IPS-20b (cell line): ENCODE data around the gene ST3GAL5.

Experiments used
- H3K27ac ChIP-seq: one replicate; pipeline ENCODE4 v1.5.1; 2013; ENCODE audit warnings: low read length
- H3K27me3 ChIP-seq: 2 replicates; pipeline ENCODE4 v1.6.1; 2013; ENCODE audit warnings: mild to moderate bottlenecking, low read length, inconsistent platforms; ENCODE audit not compliant: insufficient read depth
- H3K36me3 ChIP-seq: 2 replicates; pipeline ENCODE4 v1.6.1; 2013; ENCODE audit warnings: low read depth, mild to moderate bottlenecking, inconsistent platforms, low read length, moderate library complexity; ENCODE audit not compliant: insufficient read depth
- H3K4me1 ChIP-seq: 2 replicates; pipeline ENCODE4 v1.6.1; 2013; ENCODE audit warnings: mild to moderate bottlenecking, control low read depth, inconsistent platforms, low read length, moderate library complexity; ENCODE audit not compliant: insufficient read depth
- H3K4me3 ChIP-seq: 2 replicates; pipeline ENCODE4 v1.5.1; 2013; ENCODE audit warnings: mild to moderate bottlenecking, low read length, inconsistent platforms
- H3K9ac ChIP-seq: 2 replicates; pipeline ENCODE4 v1.6.1; 2013; ENCODE audit warnings: low read depth, mild to moderate bottlenecking, inconsistent platforms, low read length, moderate library complexity
- H3K9me3 ChIP-seq: 2 replicates; pipeline ENCODE4 v1.6.1; 2013; ENCODE audit warnings: mild to moderate bottlenecking, low read depth, low read length, inconsistent platforms; ENCODE audit not compliant: insufficient read depth

The ST3GAL5 gene

GRCh38 chr2:85822766-85823165 lies 66.0 kb downstream of the ST3GAL5 start:
- no peak overlapping the region for H3K4me3 ChIP-seq
- no peaks in the 10 kb centered on the region for H3K27me3 ChIP-seq

GRCh38 chr2:85819811-85820510 lies 68.8 kb downstream of the ST3GAL5 start:
- no peak overlapping the region for H3K9ac ChIP-seq
- no peaks in the 10 kb centered on the region for H3K36me3 ChIP-seq
- H3K4me3 ChIP-seq = no peak overlapping the region
- H3K4me1 ChIP-seq = 0 out of 2 replicates have a peak, but pooled peaks cover 2% of the 10 kb centered on the region
- H3K9me3 ChIP-seq = no peaks in the 10 kb centered on the region
- no peak overlapping the region for H3K27ac ChIP-seq
- H3K27me3 ChIP-seq = no peaks in the 10 kb centered on the region

More at GRCh38 chr2:85822766-85823165, 66.0 kb downstream of the ST3GAL5 start:
- Histone ChIP-seq H3K36me3 (no peaks in the 10 kb centered on the region), H3K9me3 (no peaks in the 10 kb centered on the region), H3K4me1 (0 out of 2 replicates have a peak, but pooled peaks cover 2% of the 10 kb centered on the region), H3K9ac (no peak overlapping the region), H3K27ac (no peak overlapping the region)

GRCh38 chr2:85814802-85815550 lies 73.8 kb downstream of the ST3GAL5 start:
- Histone ChIP-seq H3K9me3 (no peaks in the 10 kb centered on the region), H3K4me3 (no peak overlapping the region), H3K27ac (no peak overlapping the region), H3K9ac (no peak overlapping the region), H3K4me1 (0 out of 2 replicates have a peak, but pooled peaks cover 2% of the 10 kb centered on the region), H3K27me3 (no peaks in the 10 kb centered on the region), H3K36me3 (no peaks in the 10 kb centered on the region)

- Histone ChIP-seq H3K4me1 (0 out of 2 replicates have a peak, but pooled peaks cover 2% of the 10 kb centered on the region), H3K9ac (no peak overlapping the region), H3K4me3 (no peak overlapping the region), H3K36me3 (no peaks in the 10 kb centered on the region), H3K9me3 (no peaks in the 10 kb centered on the region), H3K27ac (no peak overlapping the region), H3K27me3 (no peaks in the 10 kb centered on the region)
Observed at GRCh38 chr2:85813982-85814801, 74.6 kb downstream of the ST3GAL5 start.

GRCh38 chr2:85813211-85813981 lies 75.4 kb downstream of the ST3GAL5 start:
- Histone ChIP-seq H3K9ac (no peak overlapping the region), H3K36me3 (no peaks in the 10 kb centered on the region), H3K27me3 (no peaks in the 10 kb centered on the region), H3K9me3 (no peaks in the 10 kb centered on the region), H3K4me1 (0 out of 2 replicates have a peak, but pooled peaks cover 2% of the 10 kb centered on the region), H3K4me3 (no peak overlapping the region), H3K27ac (no peak overlapping the region)

GRCh38 chr2:85812094-85812735 lies 76.6 kb downstream of the ST3GAL5 start:
- H3K4me1 ChIP-seq = no peaks in the 10 kb centered on the region
- no peaks in the 10 kb centered on the region for H3K9me3 ChIP-seq
- no peaks in the 10 kb centered on the region for H3K36me3 ChIP-seq
- no peak overlapping the region for H3K4me3 ChIP-seq
- no peaks in the 10 kb centered on the region for H3K27me3 ChIP-seq
- H3K9ac ChIP-seq = no peak overlapping the region
- no peak overlapping the region for H3K27ac ChIP-seq

- H3K4me1 ChIP-seq = no peaks in the 10 kb centered on the region
- H3K27me3 ChIP-seq = no peaks in the 10 kb centered on the region
- H3K9ac ChIP-seq = no peak overlapping the region
- H3K27ac ChIP-seq = no peak overlapping the region
- H3K4me3 ChIP-seq = no peak overlapping the region
- H3K9me3 ChIP-seq = no peaks in the 10 kb centered on the region
- no peaks in the 10 kb centered on the region for H3K36me3 ChIP-seq
Observed at GRCh38 chr2:85811180-85812093, 77.4 kb downstream of the ST3GAL5 start.

GRCh38 chr2:85810371-85811179 lies 78.2 kb downstream of the ST3GAL5 start:
- H3K27me3 ChIP-seq = no peaks in the 10 kb centered on the region
- H3K27ac ChIP-seq = no peak overlapping the region
- no peak overlapping the region for H3K9ac ChIP-seq
- H3K4me1 ChIP-seq = no peaks in the 10 kb centered on the region
- no peaks in the 10 kb centered on the region for H3K36me3 ChIP-seq
- H3K4me3 ChIP-seq = no peak overlapping the region
- no peaks in the 10 kb centered on the region for H3K9me3 ChIP-seq

- Histone ChIP-seq H3K36me3 (no peaks in the 10 kb centered on the region), H3K9me3 (no peaks in the 10 kb centered on the region), H3K4me3 (no peak overlapping the region), H3K9ac (no peak overlapping the region), H3K4me1 (no peaks in the 10 kb centered on the region), H3K27me3 (no peaks in the 10 kb centered on the region), H3K27ac (no peak overlapping the region)
Observed at GRCh38 chr2:85807756-85808155, 81.0 kb downstream of the ST3GAL5 start.
